Osteocyte (in vitro differentiated cells): ENCODE data around the gene CYP24A1. TPM values are rescaled to one million over a fixed set of nuclear protein-coding genes. Genes with fewer than 3 reads are reported as not detected.

Experiments used
- DNase-seq: peaks from one replicate; pipeline ENCODE4 v3.0.0; 2021; ENCODE audit warnings: mixed read lengths; ENCODE audit not compliant: unreplicated experiment; ENCODE audit errors: extremely low spot score
- H3K27ac Mint-ChIP-seq: one replicate; pipeline ENCODE4 v1.8.0; 2021; ENCODE audit warnings: mild to moderate bottlenecking, mixed read lengths; ENCODE audit not compliant: unreplicated experiment
- H3K27me3 Mint-ChIP-seq: one replicate; pipeline ENCODE4 v1.8.0; 2021; ENCODE audit warnings: mixed read lengths; ENCODE audit not compliant: unreplicated experiment
- H3K36me3 Mint-ChIP-seq: one replicate; pipeline ENCODE4 v1.8.0; 2021; ENCODE audit warnings: mixed read lengths; ENCODE audit not compliant: unreplicated experiment
- H3K4me1 Mint-ChIP-seq: one replicate; pipeline ENCODE4 v1.8.0; 2021; ENCODE audit warnings: mixed read lengths; ENCODE audit not compliant: unreplicated experiment
- H3K4me3 Mint-ChIP-seq: one replicate; pipeline ENCODE4 v1.8.0; 2021; ENCODE audit warnings: mild to moderate bottlenecking, moderate library complexity, mixed read lengths; ENCODE audit not compliant: unreplicated experiment
- H3K9me3 Mint-ChIP-seq: one replicate; pipeline ENCODE4 v1.8.0; 2021; ENCODE audit warnings: mixed read lengths; ENCODE audit not compliant: unreplicated experiment
- total RNA-seq: library from RNA; stranded (reverse); gene quantifications from 2 replicates; pipeline ENCODE4 v1.2.1, GENCODE V29; 2021
- TF ChIP-seq, protein P1 (sequence below): fragments of 200-600 bp; sonication (generic); IDR thresholded peaks from 2 replicates; pipeline ENCODE4 v1.5.0; 2021; ENCODE audit warnings: antibody characterized with exemption, mild to moderate bottlenecking, moderate library complexity

Gene CYP24A1
- total RNA-seq, 1 donor from 2014 or later, result not detected

GRCh38 chr20:54207053-54207742 lies 33.4 kb upstream of the CYP24A1 start:
- Mint-ChIP-seq H3K4me1 (peaks cover 24% of the 10 kb centered on the region), H3K36me3 (no peaks in the 10 kb centered on the region), H3K27ac (no peak overlapping the region), H3K27me3 (peaks cover 20% of the 10 kb centered on the region), H3K9me3 (no peaks in the 10 kb centered on the region), H3K4me3 (peak overlapping the region; percentile 95)
- DNase-seq, result no peak
- TF ChIP-seq, protein P1, sequence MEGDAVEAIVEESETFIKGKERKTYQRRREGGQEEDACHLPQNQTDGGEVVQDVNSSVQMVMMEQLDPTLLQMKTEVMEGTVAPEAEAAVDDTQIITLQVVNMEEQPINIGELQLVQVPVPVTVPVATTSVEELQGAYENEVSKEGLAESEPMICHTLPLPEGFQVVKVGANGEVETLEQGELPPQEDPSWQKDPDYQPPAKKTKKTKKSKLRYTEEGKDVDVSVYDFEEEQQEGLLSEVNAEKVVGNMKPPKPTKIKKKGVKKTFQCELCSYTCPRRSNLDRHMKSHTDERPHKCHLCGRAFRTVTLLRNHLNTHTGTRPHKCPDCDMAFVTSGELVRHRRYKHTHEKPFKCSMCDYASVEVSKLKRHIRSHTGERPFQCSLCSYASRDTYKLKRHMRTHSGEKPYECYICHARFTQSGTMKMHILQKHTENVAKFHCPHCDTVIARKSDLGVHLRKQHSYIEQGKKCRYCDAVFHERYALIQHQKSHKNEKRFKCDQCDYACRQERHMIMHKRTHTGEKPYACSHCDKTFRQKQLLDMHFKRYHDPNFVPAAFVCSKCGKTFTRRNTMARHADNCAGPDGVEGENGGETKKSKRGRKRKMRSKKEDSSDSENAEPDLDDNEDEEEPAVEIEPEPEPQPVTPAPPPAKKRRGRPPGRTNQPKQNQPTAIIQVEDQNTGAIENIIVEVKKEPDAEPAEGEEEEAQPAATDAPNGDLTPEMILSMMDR, result no peak

DNA sequence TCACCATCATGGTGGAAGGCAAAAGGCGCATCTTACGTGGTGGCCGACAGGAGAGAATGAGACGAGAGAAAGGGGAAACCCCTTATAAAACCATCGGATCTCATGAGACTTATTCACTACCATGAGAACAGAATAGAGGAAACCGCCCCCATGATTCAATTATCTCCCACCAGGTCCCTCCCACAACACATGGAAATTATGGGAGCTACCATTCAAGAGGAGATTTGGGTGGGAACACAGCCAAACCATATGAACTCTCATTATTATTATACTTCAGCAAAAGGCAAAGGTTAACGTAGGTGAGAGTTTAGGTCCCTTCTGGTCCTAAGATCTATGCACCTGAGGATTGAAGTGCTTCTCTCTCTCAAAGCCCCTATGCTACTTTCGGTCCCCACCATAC lies 31.7 kb upstream of the CYP24A1 start:
- DNase-seq, result no peak
- Mint-ChIP-seq H3K36me3 (no peaks in the 10 kb centered on the region), H3K9me3 (no peaks in the 10 kb centered on the region), H3K27ac (no peak overlapping the region), H3K4me3 (no peak overlapping the region), H3K27me3 (peaks cover 24% of the 10 kb centered on the region), H3K4me1 (peaks cover 17% of the 10 kb centered on the region)
- TF ChIP-seq, protein P1, result no peak

GRCh38 chr20:54204481-54204880 lies 30.7 kb upstream of the CYP24A1 start:
- Mint-ChIP-seq H3K27me3 (peaks cover 28% of the 10 kb centered on the region), H3K36me3 (no peaks in the 10 kb centered on the region), H3K4me1 (peaks cover 9% of the 10 kb centered on the region), H3K9me3 (no peaks in the 10 kb centered on the region), H3K4me3 (no peak overlapping the region), H3K27ac (no peak overlapping the region)
- TF ChIP-seq, protein P1, result no peak
- no peak for DNase-seq

GRCh38 chr20:54204063-54204462 lies 30.3 kb upstream of the CYP24A1 start:
- H3K4me1 Mint-ChIP-seq, result peaks cover 5% of the 10 kb centered on the region
- no peaks in the 10 kb centered on the region for H3K36me3 Mint-ChIP-seq
- H3K27me3 Mint-ChIP-seq, result peaks cover 28% of the 10 kb centered on the region
- TF ChIP-seq, protein P1, result no peak
- no peaks in the 10 kb centered on the region for H3K9me3 Mint-ChIP-seq
- DNase-seq, result no peak
- no peak overlapping the region for H3K4me3 Mint-ChIP-seq
- no peak overlapping the region for H3K27ac Mint-ChIP-seq

DNA sequence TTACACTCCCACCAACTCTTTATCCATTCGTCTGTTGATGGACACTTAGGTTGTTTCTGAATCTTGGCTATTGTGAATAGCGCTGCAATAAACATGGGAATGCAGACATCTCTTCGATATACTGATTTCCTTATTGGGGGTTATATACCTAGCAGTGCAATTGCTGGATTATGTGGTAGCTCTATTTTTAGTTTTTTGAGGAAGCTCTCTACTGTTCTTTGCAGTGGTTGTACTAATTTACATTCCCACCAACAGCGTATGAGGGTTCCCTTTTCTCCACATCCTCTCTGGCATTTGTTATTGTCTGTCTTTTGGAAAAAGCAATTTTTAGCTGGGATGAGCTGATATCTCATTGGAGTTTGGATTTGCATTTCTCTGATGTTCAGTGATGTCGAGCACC lies 29.5 kb upstream of the CYP24A1 start:
- H3K27ac Mint-ChIP-seq, result no peak overlapping the region
- no peak overlapping the region for H3K4me3 Mint-ChIP-seq
- H3K27me3 Mint-ChIP-seq, result peaks cover 28% of the 10 kb centered on the region
- TF ChIP-seq, protein P1, result no peak
- H3K9me3 Mint-ChIP-seq, result no peaks in the 10 kb centered on the region
- no peaks in the 10 kb centered on the region for H3K36me3 Mint-ChIP-seq
- H3K4me1 Mint-ChIP-seq, result no peaks in the 10 kb centered on the region
- DNase-seq, result no peak
